ENCODE data around the gene SYNDIG1.

Gene SYNDIG1

DNA sequence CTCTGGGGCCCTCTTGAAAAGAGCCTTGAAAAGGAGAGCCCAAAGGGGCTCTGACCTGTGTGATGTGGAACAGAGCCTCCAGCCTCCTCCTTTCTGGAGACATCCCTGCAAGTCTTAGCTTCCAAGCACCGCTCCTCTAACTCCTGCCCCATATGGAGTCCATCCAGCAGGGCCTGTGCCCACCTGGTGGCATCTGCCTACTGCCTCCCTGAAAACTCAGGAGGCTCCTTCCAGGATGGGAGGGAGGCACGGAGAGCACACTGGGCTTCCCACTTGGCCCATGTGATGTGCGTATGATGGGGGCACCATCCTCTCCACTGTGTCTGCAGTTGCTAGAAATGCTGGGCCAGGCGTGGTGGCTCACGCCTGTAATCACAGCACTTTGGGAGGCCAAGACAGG lies 98.1 kb downstream of the SYNDIG1 start:
- no peak for DNase-seq (ENCODE audit: low read depth)

GRCh38 chr20:24568842-24569241 lies 99.4 kb downstream of the SYNDIG1 start:
- no peak for DNase-seq (ENCODE audit: low read depth)

DNA sequence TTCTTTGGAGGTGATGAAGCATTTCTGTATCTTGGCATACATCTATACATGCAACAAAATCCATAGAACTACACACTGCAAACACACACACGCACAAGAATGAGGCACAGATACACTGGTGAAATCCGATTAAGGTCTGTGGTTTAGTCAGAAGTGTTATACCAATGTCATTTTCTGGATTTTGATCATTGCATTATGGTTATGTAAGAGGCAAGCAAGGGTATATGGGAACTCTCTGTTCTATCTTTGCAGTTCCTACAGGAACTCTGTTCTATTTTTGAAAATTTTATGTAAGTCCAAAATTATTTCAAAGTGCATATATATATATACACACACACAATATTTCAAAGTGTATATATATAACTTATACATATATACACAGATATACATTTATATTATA lies 101.7 kb downstream of the SYNDIG1 start:
- DNase-seq (ENCODE audit: low read depth) = no peak

DNA sequence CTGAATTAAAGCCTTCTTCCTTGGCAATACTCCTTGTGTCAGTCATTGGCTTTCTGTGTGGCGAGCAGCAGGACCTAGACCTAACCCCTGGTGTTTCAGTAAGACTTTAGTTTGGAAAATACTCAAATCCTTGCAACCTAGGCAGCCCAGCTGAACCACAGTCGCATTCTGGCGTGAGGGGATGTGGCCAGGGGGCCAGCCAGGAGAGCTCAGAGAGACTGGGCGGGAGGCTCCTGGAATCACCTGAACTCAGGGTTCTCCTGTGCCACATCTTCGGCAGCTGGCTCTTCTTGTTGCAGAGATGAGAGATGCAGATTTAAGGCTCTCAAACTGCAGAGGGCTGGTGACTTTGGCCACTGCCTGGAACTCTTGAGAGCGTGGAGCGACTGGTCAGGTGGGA lies 102.7 kb downstream of the SYNDIG1 start:
- DNase-seq (ENCODE audit: low read depth) = no peak

- DNase-seq (ENCODE audit: low read depth) = no peak
Measured at GRCh38 chr20:24572862-24573261, 103.4 kb downstream of the SYNDIG1 start.

GRCh38 chr20:24573557-24573956 lies 104.1 kb downstream of the SYNDIG1 start:
- no peak for DNase-seq (ENCODE audit: low read depth)

- DNase-seq (ENCODE audit: low read depth) = no peak
Measured at GRCh38 chr20:24574307-24574706, 104.9 kb downstream of the SYNDIG1 start.

- DNase-seq (ENCODE audit: low read depth) = no peak
Measured at GRCh38 chr20:24574797-24575196, 105.4 kb downstream of the SYNDIG1 start.

DNA sequence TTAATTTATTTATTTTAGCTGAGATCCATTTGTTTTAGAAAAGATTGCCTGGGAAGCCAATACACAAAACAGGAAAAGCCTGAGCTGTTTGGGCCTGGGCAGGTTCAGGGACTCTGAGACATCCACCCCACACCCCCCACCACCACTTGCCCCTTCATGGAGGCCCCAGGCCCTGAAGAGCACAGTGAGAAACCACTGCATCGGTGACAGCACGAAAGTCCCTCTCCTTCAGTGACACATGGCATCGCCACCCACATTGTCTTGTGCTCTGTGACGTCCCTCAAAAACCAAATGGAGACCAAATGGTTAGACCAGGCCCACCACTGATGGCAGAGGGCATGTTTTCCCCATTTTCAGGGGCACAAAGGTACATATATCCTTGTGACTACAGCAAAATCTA lies 106.4 kb downstream of the SYNDIG1 start:
- DNase-seq (ENCODE audit: low read depth) = no peak

GRCh38 chr20:24576447-24576846 lies 107.0 kb downstream of the SYNDIG1 start:
- DNase-seq (ENCODE audit: low read depth) = no peak

- no peak for DNase-seq (ENCODE audit: low read depth)
Measured at GRCh38 chr20:24577271-24577909, 108.0 kb downstream of the SYNDIG1 start.

DNA sequence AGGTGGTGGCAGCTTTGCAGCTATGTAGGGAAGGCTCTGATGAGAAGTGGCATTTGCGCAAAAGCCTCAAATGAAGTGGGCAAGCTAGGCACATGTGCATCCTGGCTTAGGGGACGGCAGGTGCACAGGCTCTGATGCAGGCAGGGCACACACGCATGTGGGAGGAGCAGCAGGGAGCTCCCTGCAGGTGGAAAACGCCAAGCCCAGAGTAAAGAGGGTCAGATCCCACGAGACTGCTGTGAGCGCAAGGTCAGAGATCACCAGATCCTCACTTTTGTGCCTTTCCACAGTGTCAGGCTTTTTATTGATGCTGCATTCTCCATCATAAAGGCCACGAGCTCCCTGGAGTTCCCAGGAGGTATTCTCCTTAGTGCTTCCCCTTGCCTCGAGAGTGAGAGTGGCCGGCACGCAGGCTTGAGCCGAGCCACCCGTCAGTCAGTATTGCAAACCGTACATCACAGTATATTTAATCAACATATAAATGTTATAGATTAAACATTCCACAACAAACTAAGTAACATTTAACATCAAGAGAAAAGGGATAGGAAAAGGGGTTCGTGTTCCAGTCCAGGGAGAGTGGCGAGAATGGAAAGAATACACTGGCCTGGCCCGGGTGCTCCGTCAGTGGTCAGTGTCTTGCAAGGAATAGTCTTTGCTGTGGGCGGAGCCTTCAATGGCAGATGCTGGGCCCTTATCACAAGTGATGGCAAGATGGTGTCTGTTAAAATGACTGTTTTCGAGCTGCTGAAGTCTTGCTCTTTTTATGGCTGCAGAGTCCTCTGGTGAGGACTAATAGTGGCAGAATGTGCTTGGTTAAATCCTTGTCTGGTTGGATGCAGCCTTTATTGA lies 109.4 kb downstream of the SYNDIG1 start:
- no peak for DNase-seq (ENCODE audit: low read depth)

- no peak for DNase-seq (ENCODE audit: low read depth)
Measured at GRCh38 chr20:24579475-24579874, 110.0 kb downstream of the SYNDIG1 start.

GRCh38 chr20:24580006-24580405 lies 110.6 kb downstream of the SYNDIG1 start:
- no peak for DNase-seq (ENCODE audit: low read depth)

DNA sequence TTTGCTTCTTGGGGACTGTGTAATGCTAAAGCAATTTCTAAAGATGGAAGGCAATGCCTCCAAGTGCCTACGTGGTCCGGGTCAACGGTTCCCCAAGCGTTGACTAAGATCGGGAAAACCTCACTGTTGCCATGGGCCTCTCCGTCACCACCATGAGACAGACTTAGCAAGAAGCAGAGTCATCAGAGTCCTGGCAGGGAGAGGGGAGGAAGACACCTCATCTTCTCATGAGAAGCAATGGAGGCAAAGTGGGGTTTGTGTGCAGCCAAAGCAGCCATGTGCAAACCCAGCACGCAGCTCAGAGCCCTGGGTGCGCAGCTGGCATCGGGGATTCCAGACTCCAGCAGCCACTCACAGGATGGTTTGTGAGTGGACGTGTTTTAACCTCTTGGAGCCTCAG lies 111.4 kb downstream of the SYNDIG1 start:
- DNase-seq (ENCODE audit: low read depth) = no peak

- DNase-seq (ENCODE audit: low read depth) = no peak
Measured at GRCh38 chr20:24581443-24582170, 112.2 kb downstream of the SYNDIG1 start.

DNA sequence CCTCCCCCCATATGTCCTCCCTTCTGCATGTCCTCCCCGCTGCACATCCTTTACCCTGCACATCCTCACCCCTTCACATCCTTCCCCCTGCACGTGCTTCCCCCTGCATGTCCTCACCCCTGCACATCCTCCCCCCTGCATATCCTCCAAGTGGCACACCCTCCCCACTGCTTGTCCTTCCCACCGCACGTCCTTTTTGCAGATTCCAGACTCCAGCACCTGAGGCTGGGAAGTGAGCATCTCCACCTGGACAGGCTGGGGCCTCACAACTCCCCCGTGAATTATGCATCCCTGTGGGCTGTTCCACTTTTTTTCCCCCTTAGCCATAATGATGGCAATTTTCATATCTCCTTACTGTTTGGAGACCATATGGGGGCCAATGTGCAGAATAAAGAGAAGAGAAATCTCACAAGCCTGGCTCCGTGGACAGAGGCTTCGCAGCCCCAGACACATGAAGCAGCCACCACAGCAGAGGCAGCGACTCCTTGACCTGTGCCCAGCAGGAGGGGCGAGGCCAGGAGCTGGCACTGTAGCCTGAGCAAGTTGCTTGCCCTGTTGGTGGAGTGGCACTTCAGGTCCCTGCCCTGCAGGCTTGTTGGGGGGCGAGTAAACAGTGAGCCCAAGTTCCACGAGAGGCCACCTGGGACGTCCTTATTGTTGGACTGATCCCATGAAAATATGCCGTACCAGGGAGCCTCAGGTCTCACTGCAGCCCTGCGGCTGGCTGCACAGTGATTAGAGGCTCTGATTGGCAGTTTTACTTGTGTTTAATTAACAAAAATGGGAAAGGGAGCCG lies 113.1 kb downstream of the SYNDIG1 start:
- DNase-seq (ENCODE audit: low read depth) = no peak

- DNase-seq (ENCODE audit: low read depth) = no peak
Measured at GRCh38 chr20:24583169-24583792, 113.9 kb downstream of the SYNDIG1 start.

- no peak for DNase-seq (ENCODE audit: low read depth)
Measured at GRCh38 chr20:24584078-24584477, 114.6 kb downstream of the SYNDIG1 start.

- no peak for DNase-seq (ENCODE audit: low read depth)
Measured at GRCh38 chr20:24584538-24585356, 115.3 kb downstream of the SYNDIG1 start.
